Stimulated activated CD8-positive, alpha-beta memory T cell treated with anti-CD3 and anti-CD28 coated beads, Interleukin-4, amount 100 ng/mL, for 24 hours (primary cell): Measurements from ENCODE around the gene NPAS2.

ENCODE experiments used
- DNase-seq: peaks from one replicate; pipeline ENCODE4 v3.0.0-alpha.2; 2020; ENCODE audit warnings: low read depth

The NPAS2 gene, protein sequence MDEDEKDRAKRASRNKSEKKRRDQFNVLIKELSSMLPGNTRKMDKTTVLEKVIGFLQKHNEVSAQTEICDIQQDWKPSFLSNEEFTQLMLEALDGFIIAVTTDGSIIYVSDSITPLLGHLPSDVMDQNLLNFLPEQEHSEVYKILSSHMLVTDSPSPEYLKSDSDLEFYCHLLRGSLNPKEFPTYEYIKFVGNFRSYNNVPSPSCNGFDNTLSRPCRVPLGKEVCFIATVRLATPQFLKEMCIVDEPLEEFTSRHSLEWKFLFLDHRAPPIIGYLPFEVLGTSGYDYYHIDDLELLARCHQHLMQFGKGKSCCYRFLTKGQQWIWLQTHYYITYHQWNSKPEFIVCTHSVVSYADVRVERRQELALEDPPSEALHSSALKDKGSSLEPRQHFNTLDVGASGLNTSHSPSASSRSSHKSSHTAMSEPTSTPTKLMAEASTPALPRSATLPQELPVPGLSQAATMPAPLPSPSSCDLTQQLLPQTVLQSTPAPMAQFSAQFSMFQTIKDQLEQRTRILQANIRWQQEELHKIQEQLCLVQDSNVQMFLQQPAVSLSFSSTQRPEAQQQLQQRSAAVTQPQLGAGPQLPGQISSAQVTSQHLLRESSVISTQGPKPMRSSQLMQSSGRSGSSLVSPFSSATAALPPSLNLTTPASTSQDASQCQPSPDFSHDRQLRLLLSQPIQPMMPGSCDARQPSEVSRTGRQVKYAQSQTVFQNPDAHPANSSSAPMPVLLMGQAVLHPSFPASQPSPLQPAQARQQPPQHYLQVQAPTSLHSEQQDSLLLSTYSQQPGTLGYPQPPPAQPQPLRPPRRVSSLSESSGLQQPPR

DNA sequence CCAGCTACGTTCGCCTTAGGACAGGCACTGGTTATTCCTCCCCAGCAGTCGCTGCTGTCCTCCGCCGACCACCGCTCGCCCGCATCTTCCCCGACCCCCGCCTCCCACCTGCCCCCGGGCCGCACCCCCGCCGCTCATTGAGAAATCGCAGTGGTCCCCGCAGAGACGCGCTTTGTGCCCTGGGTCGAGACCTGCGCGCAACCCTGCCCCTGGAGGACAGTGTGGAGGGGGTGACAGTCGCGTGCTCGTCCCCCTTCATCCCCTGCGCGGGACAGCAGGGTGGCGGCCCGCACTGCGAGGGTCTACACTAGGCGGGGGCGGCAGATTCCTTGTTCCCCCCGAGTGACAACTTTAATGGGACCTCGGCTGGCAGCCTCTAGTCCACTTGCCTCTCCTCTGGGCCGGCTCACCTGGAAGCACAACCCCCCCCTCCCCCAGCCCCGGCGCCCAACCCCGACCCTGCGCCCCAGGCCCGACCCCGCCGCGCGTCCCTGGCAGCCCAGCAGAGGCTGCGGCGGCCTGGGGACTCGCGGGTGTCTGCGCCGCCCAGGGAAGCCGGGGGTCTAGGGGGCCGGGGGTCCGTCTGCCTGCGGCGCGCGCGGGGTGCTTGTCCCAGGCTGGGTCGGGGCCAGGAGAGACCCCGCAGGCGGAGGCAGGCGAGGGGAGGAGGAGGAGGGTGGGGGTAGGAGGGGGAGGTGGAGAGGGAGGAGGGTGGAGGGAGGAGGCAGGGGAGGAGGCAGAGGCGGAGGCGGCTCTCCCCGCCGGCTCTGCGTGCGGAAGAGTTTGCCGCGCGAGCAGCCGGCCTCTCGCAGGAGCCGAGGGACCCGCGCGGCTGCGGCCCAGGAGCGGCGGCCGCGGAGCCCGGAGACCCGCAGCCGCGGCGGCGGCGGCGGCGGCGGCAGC, at the start of gene NPAS2:
Gene NPAS2, plus strand, starts transcription at position 770 of the 903 bp plus-strand sequence. CDS start 84,616 bp downstream, outside the sequence.
- no peak for DNase-seq

DNA sequence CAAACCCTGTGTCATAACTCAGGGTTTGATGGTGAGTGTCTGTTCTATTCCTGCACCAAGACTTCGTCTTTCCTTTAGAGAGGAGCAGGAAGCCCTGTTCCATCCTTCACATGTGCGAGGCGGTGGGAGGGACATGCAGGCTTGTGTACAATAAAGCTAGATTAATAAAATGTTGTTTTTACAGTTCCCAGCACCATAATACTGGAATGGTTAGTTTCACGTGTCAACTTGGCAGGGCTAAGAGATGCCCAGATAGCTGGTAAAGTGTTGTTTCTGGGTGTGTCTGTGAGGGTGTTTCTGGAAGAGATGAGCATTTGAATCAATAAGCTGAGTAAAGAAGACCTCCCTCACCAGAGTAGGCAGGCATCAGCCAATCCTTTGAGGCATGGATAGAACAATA, 48.8 kb upstream of the NPAS2 start:
- DNase-seq: no peak

DNA sequence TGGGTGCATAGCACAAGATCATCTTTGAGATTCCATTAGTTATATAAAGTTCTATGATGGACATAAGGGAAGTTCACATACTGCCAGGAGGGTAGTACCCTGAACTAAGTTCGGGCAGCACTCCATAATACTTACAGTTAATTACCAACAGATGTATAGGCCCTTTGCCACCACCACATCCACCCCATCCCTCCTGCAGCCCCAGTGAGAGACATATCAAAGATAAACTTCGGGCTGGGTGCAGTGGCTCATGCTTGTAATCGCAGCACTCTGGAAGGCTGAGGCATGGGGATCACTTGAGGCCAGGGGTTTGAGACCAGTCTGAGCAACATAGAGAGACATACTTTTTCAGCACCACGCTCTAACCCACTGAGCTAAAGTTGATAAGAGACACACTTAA, 46.4 kb upstream of the NPAS2 start:
- DNase-seq: no peak

DNA sequence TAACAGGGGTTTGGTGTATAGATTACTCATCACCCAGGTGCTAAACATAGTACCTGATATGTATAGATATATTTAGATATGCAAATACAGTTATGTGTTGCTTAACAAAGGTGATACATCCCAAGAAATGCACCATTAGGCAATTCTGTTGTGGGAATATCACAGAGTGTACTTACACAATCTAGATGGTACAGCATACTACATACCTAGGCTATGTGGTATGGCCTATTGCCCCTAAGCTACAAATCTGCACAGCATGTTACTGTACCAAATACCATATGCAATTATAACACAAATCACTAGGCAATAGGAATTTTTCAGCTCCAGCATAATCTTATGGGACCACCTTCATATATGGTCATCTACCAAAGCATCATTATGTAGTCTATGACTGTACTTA, 43.5 kb upstream of the NPAS2 start:
- no peak for DNase-seq

DNA sequence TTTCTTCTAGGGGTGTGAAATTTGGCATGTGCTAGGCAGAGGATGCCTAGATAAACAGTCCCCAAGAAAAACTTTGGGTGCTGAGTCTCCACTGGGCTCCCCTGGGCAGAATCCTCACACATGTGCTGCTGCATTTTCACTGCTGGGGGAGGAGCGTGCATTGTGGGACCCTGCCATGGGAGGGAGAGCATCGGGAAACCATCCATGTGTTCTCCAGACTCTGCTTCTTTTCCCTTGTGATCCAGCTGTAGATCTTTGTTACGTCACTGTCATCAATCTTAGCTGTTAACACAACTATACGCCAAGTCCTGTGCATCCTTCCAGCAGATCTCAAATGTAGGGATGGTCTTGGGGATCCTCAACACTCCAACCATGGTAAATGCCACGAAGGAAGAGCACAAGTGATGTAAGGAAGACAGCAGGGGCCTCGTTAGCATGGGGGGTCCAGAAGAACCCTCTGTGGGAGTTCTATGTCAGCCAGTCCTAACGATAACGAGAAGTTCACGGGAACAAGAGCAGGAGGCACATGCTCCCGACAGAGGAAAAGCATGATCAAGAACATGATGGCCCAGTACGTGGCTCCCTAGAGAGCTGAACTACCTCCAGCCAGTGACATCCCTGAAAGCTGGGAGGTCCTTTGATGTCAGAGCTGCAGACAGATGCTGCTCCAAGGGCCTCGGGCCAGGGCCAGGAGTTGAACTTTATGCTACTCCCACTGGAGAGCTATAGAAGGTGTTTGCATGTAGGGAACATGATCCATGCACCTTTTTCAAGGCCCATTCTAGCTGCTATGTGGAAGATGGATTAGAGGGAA, 41.1 kb upstream of the NPAS2 start:
- DNase-seq: no peak

DNA sequence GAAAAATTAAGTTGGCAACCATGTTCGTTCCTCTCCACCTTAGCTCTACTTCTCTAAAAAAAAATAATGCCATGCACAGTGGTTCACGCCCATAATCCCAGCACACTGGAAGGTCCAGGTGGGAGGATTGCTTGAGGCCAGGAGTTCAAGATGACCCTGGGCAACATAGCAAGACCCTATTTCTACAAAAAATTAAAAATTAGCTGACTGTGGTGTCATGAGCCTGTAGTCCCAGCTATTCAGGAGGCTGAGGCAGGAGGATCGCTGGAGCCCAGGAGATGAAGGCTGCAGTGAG, 40.1 kb upstream of the NPAS2 start:
- DNase-seq: no peak

DNA sequence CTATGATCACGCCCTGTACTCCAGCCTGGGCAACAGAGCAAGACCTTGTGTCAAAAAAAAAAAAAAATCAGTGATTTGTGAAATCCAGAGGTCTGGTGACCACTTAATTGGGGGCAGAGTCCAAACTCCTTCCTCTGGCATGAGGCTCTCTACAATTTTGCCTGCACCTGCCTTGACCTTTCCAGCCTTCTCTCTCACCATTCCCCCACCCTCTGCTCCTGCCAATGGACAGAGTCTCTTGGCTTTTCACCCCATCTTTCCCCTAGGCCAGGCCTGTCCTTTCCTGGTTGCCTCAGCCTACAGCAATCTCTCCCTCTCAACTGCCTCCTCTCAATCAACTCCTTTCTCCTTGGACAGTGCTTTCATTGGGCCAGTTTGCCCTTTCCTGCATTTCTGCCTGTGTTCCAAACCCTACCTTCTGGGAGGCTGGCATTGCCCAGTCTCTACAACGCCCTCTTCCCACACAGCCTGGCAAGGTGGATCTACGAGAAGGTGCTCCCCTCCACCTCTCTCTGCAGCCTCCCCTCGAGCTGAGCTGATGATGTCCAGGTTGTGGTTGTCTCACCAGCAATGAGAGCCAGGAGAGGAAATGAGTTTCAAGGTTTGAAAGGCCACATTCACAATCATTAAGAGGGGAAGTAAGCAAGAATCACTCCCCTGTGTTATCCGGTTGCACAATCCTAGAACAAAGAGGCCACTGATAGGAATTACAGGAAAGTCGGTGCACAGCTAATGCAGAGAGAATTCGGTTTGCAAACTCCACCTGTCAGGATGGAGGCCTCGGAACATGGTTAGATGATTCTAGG, 39.5 kb upstream of the NPAS2 start:
- no peak for DNase-seq

DNA sequence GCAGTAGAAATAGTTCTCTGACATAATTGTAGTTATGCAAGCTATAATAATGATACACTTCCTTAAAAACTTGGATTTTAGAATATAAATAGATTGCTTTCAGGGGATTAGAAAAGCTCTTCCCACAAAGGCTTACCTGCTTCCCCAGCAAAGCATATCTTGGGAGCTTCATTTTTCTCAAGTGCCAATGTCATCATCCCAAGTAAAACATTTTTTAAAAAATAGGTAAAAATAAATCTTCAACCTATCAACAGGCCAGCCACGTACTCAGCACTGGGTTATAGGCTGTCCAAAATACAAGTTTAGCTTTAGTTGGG, 39.0 kb upstream of the NPAS2 start:
- DNase-seq: no peak

DNA sequence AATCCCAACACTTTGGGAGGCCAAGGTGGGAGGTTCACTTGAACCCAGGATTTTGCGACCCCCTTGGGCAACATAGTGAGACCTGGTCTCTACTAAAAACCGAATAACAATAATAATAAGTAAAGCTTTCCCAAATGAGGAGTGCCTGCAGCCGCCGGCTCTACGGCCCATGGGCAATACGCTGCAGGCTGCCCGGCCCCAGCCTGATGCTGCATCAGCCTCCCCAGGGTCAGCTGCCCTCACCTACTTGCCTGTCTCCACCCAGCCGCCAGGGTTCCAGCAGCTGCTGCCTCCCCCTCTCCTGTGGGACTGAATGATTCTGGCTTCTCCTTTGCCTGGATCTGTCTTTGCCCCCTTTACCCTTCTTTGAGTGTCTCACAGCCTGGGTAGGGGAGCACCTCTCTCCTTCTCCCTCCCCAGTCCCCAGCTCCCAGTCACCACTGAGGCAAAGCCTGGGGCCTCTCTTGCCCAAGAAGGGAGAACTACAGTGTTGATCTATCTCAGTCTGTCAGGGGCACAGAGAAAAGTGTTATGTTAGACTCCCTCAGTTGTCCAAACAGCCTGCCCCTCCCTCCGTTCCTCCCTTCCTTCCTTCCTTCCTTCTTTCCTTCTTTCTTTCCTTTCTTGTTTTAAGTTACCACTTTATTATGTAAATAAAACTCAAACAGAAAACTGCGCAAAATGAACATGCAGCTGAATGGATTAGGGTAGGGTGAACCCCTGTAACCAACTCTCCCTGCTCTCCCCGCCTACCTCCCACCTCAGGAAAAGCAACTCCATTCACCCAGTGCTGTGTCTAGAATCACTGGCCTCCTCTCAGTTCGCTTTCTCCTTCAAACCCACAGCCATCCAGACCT, 38.2 kb upstream of the NPAS2 start:
- no peak for DNase-seq

DNA sequence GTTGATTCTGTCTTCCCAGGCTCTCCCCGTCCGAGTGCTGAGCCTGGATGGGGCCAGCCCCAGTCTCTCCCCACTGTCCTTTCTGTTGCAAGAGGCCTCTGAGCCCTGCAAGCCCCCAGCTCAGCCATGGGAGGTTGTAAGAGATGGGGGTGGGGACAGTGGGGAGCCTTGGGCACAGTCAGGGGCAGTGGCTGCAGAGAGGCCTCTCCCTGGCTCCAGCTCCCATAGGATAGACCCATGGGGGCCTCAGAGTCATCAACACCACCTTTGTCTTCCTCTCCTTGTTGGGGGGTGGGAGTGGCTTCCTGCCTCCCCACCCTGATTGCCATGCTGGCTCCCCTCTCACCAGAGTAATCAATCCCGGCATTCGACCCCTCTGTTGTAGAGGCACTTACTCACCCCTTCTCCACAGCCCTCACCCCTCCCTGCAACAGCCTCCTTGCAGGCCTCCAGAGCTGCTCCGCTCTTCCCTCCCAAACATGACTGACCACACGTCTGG, 37.5 kb upstream of the NPAS2 start:
- no peak for DNase-seq

DNA sequence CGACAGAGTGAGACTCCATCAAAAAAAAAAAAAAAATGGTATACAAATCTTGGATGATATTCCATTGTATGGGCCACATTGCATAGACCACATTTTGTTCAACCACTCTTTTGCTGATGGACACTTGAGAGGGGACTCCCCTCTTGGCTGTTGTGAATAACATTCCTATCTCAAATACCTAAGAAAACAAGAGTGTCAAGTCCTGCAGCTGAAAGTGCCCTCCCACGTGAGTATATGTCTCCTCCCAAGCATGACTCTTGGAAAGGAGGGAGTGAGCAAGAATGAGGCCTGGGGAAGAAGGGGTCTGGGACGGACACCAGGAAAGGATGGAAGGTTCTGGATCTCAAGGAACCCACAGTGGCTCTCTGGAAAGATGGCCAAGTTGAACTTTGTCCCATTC, 36.0 kb upstream of the NPAS2 start:
- DNase-seq: no peak

DNA sequence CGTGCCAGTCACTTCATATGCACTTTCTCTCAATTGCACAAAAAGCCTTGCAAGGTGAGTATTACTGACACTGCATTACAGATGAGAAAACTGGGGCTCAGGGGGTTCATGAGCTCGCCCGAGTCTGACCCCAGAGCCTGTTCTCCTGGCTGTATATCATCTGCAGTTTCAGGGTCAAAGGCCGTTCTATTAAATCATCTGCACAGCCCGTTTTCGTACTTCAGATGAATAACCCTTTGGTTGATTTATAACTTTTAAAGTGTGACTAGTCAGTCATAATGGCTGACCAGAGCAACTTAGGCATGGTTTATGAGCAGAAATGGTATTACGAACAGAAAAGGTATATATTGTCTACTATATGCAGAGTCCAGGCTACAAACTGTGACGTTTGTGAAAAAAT, 35.3 kb upstream of the NPAS2 start:
- DNase-seq: no peak

DNA sequence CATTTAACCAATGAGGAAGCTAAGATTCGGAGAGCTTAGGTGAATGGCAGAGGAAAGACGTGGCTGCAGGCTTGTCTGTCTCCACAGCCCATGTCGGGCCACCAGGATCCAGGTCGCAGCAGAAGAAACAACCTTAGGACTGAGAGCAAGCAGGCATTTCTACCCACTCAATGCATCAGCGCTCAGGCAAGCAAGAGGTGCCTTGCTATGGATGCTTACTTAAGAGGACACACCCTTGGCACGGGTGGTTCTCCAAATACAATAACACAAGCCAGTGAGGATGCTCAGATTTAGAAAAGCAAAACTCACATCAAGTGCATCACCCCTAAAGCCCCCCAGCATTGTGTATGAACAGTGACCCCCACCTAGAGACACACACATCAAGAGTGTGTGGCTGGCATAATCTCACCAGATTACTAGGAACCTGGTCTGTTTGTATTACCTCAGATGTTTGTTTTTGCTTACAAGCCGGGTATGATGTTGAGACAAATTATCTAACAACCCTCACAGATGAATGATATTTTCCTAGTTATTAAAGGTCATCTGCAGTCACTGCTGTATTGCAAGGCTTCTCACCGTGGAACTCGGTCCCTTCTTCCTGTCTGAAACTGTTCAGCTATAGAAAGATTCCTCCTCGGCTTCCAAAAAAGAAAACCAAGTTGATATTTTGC, 34.2 kb upstream of the NPAS2 start:
- no peak for DNase-seq

DNA sequence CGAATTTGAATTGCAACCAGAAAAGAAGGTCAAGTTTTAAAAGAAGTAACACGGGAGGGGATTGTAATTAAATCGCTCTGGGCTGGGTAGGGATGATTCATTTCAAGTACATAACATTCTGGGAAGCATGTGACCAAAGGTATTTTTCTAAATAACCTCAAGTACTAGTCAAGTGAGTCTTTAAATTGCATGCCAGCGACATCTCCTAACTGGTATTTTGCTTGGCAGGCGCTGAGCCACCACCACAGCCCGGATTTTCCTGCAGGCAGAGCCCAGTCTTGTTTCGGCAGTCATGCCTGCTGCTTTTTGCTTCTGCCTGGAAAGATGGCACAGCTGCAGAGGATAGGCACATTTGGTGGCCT, 33.7 kb upstream of the NPAS2 start:
- no peak for DNase-seq

DNA sequence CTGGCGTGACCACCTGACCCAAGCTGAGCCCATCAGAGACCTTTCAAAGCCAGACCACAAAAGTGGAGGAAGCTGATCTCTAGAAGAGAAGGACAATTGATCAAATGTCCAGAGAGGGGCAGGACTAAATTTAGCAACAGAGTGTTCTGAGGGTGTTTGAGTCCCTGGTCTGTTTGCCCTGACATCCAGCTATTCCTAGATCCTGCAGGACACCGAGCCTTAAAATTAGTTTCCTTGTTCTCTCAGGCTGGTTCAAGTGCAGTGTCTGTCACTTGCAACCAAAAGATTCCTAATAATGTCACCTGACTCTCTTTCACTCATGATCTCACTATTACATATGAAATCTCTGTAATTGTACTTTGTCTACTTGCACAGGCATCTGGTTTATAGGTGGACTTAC, 33.0 kb upstream of the NPAS2 start:
- no peak for DNase-seq

DNA sequence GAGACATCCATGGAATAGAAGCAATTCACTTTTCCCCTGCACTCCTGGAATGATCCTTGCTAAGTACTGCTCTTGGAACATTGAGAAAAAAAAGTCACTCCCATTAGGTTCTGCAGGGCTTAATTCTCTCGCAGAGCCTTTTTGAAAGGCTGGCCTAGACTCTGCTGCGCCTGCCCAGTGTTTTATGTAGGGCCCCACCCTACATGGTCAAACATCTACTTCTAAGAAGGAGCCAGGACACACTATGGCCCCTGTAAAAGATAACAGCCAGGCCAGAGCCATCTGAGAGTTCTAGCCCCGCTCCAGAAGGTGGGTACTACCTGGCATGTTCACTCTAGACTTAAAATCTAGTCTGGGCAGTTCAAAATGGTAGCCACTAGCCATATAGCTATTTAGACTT, 30.6 kb upstream of the NPAS2 start:
- no peak for DNase-seq

DNA sequence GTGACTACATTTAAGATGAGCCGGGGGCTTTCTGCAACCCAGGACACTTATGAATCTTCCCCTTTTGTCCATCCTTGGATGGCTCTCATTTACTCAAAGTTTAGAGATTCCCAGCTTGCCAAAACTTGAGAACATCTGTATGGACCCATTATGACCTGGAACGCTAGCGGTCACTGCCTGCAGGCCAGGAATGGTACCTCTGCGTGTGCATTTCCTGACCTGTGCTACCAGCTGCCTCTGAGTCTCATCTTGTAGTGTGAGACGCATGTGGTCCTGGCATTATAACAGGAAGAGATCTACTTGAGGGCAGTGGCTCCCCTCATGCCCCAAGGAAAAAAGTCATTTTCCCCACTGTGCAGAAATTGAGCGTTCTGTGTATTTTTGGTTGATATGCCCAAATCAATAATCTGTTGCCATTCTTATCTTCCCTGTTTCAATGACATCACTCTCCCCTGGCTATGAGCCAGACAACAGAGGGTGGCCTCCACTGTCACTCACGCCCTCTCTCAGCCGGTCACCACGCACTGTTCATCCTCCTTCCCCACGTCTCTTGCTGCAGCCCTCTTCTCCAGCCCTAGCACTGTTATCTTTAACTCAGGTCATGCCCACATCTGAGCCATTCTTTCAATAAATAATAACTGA, 28.5 kb upstream of the NPAS2 start:
- DNase-seq: no peak

DNA sequence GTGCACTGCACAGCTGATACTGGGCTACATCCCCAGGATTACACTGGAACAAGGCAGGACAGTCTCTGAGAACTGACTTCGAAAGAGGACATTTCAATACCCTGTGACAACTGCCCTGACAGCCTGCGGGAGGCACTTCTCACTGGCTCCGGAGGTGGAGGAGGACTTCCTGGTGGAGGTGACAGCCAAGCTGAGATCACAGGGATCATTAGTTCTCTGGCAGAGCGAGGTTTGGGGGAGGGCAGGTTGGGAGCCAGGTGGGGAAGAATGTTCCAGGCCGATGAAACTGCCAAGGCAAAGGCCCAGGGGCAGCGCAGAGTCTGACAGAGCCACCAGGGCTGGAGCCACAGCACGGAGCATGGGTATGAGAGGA, 28.0 kb upstream of the NPAS2 start:
- no peak for DNase-seq

DNA sequence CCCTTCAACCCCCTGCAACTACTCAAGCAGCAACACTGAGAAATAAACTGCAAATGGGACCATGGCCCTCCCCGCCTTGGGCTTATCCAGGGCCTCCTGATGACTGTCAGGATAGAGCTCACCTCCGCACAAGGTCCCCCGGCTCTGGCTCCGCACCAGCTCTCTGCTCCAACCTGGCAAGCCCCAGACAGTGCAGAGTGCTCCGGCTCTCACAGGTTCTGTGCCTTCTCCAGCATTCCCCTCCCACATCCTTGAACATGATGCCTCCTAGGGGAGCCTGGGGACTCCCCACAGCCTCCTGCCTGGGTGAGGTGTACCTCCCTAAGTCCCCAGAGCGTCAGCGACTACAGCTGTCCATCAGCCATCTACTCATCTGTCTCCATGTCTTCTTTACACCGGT, 26.7 kb upstream of the NPAS2 start:
- no peak for DNase-seq
